Measurements from ENCODE around the gene GDPD4. TPM values are rescaled to one million over a fixed set of nuclear protein-coding genes. Genes with fewer than 3 reads are reported as not detected.
"Not testable (repeated sequence)": the region's sequence is repeated elsewhere in the genome, so short reads cannot be mapped to it uniquely, and the experiment has no call there.

GDPD4 gene
- total and polyA plus RNA-seq, 10 donors = 0.07 to 1.6 (median 0.22) TPM; not detected in 6

DNA sequence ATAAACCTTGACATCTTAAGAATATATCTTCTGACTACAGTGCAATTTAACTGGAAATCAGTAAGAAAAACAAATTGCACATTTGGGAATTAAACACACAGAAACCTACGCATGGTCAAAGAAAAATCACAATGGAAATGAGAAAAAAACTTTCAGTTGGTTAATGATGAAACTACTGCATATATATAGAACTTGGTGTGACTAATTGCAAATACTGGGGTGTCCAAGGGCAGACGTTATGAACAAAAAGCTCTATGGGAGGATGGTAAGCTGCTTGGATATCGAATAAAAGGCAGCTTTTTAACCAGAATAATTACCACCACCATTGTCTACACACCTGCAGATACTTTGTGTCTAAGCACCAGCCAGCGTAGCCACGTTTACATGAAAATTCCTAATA lies 791 bp downstream of the GDPD4 start:
- Histone ChIP-seq H3K27ac (no peak overlapping the region), H3K36me3 (no peaks in the 10 kb centered on the region), H3K27me3 (replicated peaks in 1 of 7) (no peaks in the 10 kb centered on the region), H3K4me3 (no peak overlapping the region), H3K9me3 (no peaks in the 10 kb centered on the region), H3K4me1 (no peaks in the 10 kb centered on the region)
- WGBS, 5 donors = 71 to 85% (median 72%) methylated on average over 5 of the region's 5 CpGs
- intact Hi-C loops (cut with DNase I; ENCODE audit: low total_unique reads) = no loop called here
- no peak for DNase-seq
- no peak for TF ChIP-seq POLR2AphosphoS5 (IDR thresholded peaks at IDR 0.05)
- TF ChIP-seq POLR2A (IDR thresholded peaks at IDR 0.05) = no peak
- TF ChIP-seq, protein P1, sequence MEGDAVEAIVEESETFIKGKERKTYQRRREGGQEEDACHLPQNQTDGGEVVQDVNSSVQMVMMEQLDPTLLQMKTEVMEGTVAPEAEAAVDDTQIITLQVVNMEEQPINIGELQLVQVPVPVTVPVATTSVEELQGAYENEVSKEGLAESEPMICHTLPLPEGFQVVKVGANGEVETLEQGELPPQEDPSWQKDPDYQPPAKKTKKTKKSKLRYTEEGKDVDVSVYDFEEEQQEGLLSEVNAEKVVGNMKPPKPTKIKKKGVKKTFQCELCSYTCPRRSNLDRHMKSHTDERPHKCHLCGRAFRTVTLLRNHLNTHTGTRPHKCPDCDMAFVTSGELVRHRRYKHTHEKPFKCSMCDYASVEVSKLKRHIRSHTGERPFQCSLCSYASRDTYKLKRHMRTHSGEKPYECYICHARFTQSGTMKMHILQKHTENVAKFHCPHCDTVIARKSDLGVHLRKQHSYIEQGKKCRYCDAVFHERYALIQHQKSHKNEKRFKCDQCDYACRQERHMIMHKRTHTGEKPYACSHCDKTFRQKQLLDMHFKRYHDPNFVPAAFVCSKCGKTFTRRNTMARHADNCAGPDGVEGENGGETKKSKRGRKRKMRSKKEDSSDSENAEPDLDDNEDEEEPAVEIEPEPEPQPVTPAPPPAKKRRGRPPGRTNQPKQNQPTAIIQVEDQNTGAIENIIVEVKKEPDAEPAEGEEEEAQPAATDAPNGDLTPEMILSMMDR (IDR thresholded peaks at IDR 0.05 in 8 of 11, conservative IDR thresholded peaks at IDR 0.05 in 3 of 11) = no peak

DNA sequence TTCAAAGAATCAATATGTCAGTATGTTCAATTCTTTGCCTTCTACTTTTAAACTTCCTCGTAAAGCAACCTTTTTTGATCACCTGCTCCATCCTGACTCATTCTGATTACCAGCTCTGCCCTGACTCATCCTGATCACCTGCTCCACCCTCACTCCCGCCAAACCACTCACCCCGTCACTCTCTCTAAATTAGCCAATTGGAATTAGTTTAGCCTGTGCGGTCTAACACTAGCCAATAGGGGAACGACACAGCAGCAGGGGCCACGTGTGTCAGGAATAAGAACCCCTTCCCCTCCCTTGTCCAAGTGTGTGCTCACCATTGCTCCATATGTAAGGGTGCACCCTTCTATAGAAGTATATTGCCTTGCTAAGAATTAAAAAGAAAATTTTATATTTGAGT lies 1.5 kb downstream of the GDPD4 start:
- H3K27me3 ChIP-seq (replicated peaks in 1 of 7); intact Hi-C loops (cut with DNase I; ENCODE audit: low total_unique reads); H3K9me3 ChIP-seq; H3K4me1 ChIP-seq; H3K27ac ChIP-seq; H3K4me3 ChIP-seq; DNase-seq; H3K36me3 ChIP-seq: not testable (repeated sequence)
- WGBS, 5 donors = 78 to 92% (median 85%) methylated on average over 6 of the region's 6 CpGs

DNA sequence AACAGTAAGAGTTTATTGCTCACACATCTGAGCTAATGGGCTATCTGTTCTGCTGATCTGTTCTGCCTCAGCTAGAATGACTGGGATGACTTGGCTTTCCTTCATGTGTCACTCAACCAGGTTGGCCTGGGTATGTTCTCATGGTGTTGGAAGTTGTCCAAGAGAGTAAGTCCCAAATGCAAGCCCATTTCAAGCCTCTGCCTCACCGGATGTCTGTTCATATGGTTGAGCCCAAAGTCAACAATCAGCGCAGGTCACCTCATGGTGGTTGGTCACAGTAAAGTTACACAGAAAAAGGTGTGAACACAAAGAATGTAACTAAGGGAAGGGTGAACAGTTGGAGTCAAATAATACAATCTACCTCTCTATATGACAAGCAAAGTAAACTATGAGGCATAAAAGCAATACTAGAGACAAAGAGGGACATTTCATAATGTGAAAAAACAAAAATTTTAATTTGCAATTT lies 1.9 kb downstream of the GDPD4 start:
- no peaks in the 10 kb centered on the region for H3K27me3 ChIP-seq (replicated peaks in 1 of 7)

GRCh38 chr11:77294040-77294439 lies 7.4 kb downstream of the GDPD4 start:
- no peaks in the 10 kb centered on the region for H3K4me1 ChIP-seq
- H3K4me3 ChIP-seq = no peak overlapping the region
- 76 to 95% (median 83%) methylated on average over 3 of the region's 3 CpGs for WGBS, 5 donors
- intact Hi-C loops (cut with DNase I; ENCODE audit: low total_unique reads) = no loop called here
- no peaks in the 10 kb centered on the region for H3K9me3 ChIP-seq
- TF ChIP-seq POLR2AphosphoS5 (IDR thresholded peaks at IDR 0.05) (no peak), POLR2A (IDR thresholded peaks at IDR 0.05) (no peak)
- TF ChIP-seq, protein P1 (IDR thresholded peaks at IDR 0.05 in 8 of 11, conservative IDR thresholded peaks at IDR 0.05 in 3 of 11) = no peak
- no peaks in the 10 kb centered on the region for H3K27me3 ChIP-seq (replicated peaks in 1 of 7)
- DNase-seq = no peak
- H3K36me3 ChIP-seq = no peaks in the 10 kb centered on the region
- H3K27ac ChIP-seq = no peak overlapping the region

More for the DNA sequence above, 1.9 kb downstream of the GDPD4 start:
- H3K27ac ChIP-seq = no peak overlapping the region
- no peaks in the 10 kb centered on the region for H3K9me3 ChIP-seq
- H3K36me3 ChIP-seq = no peaks in the 10 kb centered on the region
- TF ChIP-seq POLR2A (IDR thresholded peaks at IDR 0.05) = no peak
- TF ChIP-seq POLR2AphosphoS5 (IDR thresholded peaks at IDR 0.05) = no peak
- TF ChIP-seq, protein P1 (IDR thresholded peaks at IDR 0.05 in 8 of 11, conservative IDR thresholded peaks at IDR 0.05 in 3 of 11) = no peak
- WGBS, 5 donors = 42 to 93% (median 72%) methylated on average over 2 of the region's 2 CpGs
- no peak for DNase-seq
- no peaks in the 10 kb centered on the region for H3K4me1 ChIP-seq
- intact Hi-C loops (cut with DNase I; ENCODE audit: low total_unique reads) = no loop called here
- no peak overlapping the region for H3K4me3 ChIP-seq

DNA sequence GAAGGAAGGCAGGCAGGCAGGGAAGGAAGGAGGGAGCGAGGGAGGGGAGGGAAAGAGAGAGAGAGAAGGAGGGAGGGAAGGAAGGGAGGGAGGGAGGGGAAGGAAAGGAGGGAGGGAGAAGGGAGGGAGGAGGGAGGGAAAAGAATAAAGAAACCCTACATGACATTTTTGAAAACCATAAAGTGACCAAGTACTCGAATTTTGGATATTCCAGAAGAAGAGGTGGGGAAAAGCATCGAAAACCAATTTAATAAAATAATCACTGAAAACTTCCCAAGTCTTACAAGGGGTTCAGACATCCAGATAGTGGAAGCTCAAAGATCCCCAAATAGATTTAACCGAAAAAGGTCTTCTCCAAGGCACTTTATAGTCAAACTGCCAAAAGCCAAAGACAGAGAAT lies 11.7 kb downstream of the GDPD4 start:
- H3K4me1 ChIP-seq = no peaks in the 10 kb centered on the region
- no peak for DNase-seq
- H3K36me3 ChIP-seq = no peaks in the 10 kb centered on the region
- no peak overlapping the region for H3K27ac ChIP-seq
- no peaks in the 10 kb centered on the region for H3K9me3 ChIP-seq
- intact Hi-C loops (cut with DNase I; ENCODE audit: low total_unique reads) = no loop called here
- WGBS, 5 donors = 75 to 92% (median 88%) methylated on average over 4 of the region's 4 CpGs
- H3K27me3 ChIP-seq (replicated peaks in 1 of 7) = no peaks in the 10 kb centered on the region
- no peak overlapping the region for H3K4me3 ChIP-seq
- TF ChIP-seq, protein P1 (IDR thresholded peaks at IDR 0.05 in 8 of 11, conservative IDR thresholded peaks at IDR 0.05 in 3 of 11) = no peak
- TF ChIP-seq POLR2AphosphoS5 (IDR thresholded peaks at IDR 0.05) (no peak), POLR2A (IDR thresholded peaks at IDR 0.05) (no peak)

All from spleen (tissue), 11 donors.